NCI-H2196 treated with DMSO at 0.1 percent for 48 hours (cell line): Measurements from ENCODE around the gene ZNF831.

Source experiments
- DNase-seq: peaks from one replicate; lab custom pipeline; 2025; ENCODE audit not compliant: unreplicated experiment; lab: John Stamatoyannopoulos, UW

Gene ZNF831

DNA sequence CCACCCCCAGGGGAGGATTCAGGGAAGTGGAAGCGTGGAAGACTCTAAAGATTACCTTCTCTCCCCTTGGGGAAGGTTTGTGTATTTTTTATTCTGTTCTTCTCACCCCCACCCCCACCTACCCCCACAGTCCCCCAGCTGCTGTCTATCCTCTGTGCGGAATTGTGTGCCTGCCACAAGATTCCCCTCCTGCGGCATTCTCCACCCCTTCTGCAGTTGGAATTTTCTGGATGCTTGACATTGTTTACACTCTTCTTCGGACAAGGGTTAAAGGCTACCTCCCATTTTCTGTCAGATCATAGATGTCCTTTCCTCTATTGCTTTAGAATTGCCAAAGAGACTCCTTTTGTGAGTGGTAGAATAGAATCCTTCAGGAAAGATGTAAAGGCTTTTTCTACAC lies 76.4 kb downstream of the ZNF831 start:
- no peak for DNase-seq

DNA sequence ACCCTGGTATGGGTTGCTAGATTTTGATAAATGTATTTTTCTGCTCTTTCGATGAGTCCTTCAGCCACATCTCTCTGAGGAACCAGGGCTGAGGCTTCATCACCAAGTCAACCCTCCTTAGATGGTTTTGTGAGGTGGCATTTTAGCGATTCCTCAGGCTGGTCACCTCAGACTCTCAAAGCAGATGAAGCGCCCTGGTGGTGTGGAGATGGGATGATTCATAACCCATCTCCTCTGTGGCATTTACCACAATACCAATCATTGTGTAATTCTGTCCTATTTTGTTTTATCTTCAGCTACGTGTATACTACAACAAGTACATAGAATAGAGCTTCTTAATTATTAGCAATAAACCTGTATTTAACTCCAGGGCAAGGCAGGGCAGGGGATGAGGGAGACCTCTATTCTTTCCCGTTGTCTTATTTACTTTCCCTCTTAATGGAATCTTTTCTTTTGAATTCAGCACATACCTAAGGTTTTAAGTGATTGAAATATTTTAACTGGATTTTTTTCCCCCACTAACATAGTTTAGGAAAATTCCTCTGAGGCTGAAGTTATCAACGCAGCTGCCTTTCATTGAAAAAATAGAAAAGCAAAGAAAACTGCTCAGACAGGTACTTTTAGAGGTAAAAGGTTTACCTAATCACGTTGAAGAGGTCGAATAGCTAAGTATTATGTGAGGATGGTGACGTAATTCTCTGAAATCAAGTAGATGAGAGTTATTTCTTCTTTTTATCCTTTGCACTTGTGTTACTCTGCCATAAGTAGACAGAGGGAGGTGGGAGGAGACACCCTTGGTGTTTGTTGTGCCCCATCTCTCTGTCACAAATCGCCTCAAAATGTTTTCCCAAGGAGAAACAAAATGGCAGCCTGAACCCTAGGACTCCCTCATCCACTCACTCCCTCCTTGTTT lies 79.3 kb downstream of the ZNF831 start:
- no peak for DNase-seq

DNA sequence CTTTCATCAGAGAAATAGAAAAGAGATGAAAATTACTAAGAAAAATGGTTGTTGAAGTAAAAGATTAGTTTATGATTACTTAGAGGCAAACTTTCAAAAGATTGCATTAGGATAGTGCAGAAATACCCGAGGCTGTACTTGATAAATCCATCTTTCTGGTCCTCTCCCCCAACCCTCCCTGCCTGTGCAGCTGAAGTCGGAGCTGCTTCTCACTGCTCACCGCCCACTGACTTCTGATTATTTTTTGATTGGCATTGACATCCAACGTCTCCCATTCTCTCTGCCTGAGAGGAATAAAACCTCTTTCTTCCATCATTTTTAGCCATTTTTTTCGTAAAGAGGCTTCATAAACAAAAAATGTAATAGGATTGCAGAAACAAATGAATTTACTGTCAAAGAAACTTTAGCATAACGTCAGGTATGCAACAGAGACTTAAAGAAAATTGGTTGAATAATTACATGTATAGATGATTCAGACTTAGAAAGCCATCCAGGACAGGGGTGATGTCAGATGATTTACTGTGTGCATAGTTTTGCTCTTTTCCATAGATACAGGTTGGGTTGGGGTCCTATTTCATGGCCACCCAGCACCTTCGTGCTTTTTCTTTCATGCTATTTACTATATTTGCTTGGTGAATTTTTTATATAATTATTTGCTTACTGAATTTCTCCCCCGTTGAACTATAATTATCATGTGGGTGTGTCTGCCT lies 83.2 kb downstream of the ZNF831 start:
- no peak for DNase-seq

DNA sequence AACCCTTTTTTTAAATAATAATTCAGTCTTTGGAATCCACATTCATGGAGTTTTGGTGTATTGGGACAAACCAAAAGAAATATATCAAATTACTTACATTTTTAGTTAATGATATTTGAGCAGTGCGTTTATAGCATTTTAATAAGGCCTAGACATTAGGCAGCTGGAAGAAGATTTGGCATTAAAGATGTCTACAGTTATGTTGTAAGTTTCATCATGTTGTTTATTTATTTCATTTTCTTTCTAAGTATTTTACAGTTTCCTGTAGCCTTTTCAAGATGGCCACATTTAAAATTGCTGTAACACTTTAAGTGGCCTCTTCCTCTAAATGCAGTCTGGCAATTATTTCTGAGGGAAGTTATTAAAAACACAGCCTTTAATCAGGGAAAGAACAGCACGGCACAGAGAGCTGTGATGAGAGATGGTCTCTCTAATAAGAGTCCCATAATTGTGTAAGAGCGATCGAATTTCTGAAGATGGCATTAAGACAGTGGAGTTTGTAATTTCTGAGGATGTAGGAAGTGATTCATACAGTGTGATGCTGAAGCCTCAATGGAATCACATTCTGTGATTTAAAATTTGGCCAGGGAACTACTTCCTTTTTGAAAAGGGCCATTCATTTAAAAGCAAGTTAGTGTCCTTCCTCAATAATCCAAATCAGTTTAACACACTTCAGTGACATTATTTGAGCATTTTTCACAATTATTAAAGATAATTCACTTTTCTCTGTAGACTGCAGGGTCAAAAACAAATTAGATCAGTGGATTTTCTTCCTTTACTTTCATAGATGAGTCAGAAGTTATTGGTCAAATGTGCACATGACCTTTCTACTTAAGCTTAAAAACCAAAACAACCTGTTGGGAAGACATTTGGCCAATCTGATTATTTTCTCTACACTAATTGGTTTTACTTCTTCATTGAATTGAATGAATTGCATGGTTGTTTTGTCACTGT lies 84.4 kb downstream of the ZNF831 start:
- DNase-seq = no peak

DNA sequence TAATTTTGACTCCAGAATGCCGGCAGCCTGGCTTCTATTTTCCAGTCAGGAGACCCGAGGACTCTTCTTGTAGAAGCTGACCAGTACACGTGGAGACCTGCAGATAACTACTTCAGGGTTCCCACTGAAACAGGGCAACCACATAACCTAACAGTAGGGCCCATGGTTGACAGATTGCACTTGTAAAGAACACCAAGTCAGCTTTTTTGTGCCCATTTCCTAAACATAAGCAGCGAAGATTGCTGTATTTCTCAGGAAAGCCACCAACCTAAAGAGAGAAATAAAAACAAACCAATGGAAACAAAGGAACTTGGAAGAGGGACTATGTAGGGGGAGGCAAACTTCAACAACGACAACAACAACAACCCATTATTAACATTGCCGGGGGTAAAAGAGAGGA lies 86.7 kb downstream of the ZNF831 start:
- no peak for DNase-seq

DNA sequence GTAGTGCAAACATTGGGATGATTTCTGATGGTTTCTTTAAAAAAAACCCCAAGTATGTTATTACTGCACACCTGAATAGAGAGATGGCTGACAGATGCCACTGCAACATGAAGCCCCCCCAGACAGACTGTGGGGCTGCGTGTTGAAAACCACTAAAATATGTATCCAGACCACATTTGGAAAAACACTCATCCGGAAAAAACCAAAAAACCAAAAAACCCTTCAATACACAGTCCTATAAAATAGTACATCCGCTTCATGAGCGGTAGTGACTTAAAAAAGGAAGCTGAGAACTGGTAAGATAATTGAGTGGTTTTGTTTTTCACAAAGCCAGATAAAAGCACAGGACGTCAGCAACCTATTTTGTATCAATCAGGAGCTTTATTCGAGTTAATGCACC lies 89.7 kb downstream of the ZNF831 start:
- DNase-seq = no peak

DNA sequence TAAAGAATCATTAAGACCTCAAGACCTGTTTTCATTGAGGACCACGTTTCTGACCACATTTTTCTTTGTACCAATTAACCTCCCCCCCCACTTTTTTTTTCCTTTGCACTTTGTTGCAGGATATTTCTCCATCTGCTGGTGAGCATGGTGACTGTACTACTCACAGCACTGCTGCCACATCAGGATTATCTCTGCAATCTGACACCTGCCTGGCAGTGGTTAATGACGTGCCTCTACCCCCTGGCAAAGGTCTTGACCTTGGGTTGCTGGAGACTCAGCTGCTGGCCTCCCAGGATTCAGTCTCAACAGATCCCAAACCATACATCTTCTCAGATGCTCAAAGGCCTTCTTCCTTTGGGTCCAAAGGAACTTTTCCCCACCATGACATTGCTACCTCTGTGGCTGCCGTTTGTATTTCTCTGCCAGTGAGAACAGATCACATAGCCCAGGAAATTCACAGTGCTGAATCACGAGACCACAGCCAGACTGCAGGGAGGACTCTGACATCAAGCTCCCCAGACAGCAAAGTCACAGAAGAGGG lies 90.2 kb downstream of the ZNF831 start:
- no peak for DNase-seq

DNA sequence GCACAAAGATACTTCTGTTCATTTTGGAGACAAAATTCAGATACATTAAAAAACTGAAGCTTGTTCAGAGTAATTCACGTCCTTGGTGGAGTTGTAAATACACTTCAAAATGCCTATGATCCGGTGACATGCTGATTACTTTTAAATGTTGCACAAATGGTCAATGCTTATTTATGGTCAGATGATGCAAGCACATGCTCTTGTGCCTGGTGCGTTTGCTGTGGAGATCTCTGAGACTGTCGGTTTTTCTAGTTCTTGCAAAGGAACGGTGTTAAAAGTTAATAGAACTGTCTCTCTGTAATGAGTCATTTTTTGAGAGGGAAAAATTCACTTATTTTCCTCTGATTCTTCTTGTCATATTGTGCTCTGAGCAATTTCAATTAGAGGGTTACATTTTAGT lies 91.6 kb downstream of the ZNF831 start:
- DNase-seq = no peak

DNA sequence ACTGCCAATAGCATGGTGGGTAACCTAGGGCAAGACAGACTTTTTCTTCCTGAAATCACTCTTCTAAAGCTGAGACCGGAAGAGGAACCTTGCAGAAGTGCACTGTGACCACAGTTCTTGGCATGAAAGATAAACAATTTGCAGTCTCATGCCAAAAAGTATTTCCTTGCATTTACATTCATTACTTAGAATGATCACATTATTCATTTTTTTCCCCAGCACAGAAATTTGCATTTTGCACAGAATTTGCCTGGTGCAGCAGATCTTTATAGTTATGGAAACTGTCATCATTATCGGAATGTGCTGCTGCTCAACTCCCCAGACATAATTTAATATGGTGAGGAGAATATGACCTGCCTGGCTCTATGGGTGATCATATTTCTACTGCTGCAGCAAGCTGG lies 94.6 kb downstream of the ZNF831 start:
- no peak for DNase-seq

DNA sequence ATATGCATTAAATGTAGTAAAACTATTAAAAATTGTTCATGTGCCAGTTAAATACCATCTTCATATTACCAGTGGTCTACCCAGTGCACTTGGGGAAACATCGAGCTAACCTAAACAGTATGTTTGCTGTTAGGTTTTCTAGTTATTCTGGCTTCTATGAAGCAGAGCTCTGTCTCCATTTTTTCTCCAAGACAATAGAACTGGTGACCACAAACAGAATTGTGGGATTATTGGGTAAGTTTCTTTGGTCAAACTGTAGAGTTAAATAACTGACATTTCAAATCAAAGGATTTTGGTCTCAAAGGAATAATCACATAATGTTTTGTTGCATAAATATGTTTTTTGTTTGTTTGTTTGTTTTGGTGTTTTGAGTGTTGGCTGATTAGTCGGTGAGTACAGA lies 96.3 kb downstream of the ZNF831 start:
- no peak for DNase-seq

DNA sequence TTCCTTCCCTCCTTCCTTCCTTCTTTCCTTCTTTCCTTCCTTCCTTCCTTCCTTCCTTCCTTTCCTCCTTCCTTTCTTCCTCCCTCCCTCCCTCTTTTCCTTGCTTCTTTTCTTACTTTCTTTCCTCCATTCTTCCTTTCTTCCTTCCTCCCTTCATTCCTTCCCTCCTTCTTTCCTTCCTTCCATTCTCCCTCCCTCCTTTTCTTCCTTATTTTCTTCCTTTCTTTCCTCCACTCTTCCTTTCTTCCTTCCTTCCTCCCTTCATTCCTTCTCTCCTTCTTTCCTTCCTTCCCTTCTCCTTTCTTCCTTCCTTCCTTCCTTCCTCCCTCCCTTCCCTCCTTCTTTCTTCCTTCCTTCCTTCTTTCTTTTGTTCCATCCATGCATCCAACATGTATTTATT lies 101.7 kb downstream of the ZNF831 start:
- DNase-seq = no peak

DNA sequence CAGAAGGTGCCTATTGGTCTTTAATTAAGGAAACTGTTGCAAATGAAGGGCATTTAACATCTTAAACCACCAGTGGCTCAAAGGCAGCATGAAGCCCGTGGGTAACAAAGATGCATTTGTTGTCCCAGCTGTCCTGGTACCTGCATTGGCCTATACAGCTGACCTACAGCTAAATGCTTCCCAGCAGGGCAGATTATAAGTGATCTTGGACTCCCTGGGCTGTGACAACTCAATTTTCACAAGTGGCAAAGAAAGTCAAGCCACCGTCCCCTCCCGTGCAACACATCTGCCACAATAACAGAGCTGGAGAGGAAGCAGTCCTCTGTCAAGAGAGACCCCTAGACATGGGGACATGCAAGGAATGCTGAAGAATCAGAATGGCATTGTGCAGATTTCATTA lies 105.2 kb downstream of the ZNF831 start:
- no peak for DNase-seq

DNA sequence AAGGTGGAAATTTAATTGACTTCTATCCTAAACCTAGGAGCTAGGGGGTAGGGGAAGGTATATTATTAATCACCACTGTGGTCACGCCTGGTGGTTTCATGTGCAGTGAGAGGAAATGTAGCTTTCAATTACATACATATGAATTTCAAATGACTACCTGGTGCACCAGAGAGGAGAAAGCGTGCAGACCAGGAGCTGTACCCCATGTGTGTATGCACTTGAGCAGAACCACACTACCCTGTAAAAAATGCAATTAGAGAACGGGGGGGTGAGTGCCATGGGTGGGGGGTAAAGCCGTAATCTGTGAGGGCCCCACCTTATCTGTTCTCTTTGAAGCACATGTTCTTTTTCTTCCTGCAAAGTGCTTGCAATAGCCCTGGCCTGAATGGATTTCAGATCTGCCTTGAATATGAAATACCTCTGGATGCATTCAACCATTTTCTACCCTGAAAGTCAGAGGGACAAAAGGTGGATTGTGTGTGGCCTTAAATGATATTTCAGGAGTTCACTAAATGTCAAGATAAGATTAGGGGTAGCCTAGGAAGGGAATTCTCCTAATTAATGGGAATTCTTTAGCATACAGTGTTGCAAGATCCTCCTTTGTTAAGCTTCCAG lies 105.9 kb downstream of the ZNF831 start:
- no peak for DNase-seq

DNA sequence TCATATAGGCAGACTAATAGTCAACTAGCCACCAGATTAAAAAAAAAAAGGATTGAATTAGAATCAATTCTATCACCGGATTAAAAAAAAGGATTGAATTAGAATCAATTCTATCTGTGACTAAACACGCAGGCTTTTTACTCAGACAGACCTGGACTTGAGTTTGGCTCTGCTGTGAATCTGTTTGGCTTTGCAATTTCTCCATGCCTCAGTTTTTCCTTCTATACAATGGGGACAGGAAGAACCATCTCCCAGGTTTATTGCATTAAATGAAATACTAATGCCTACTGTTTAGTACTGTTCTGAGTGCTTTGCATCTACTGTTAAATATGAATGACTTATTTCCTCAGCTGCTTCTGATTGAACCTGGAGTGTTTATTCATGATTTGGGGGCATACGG lies 106.8 kb downstream of the ZNF831 start:
- no peak for DNase-seq

DNA sequence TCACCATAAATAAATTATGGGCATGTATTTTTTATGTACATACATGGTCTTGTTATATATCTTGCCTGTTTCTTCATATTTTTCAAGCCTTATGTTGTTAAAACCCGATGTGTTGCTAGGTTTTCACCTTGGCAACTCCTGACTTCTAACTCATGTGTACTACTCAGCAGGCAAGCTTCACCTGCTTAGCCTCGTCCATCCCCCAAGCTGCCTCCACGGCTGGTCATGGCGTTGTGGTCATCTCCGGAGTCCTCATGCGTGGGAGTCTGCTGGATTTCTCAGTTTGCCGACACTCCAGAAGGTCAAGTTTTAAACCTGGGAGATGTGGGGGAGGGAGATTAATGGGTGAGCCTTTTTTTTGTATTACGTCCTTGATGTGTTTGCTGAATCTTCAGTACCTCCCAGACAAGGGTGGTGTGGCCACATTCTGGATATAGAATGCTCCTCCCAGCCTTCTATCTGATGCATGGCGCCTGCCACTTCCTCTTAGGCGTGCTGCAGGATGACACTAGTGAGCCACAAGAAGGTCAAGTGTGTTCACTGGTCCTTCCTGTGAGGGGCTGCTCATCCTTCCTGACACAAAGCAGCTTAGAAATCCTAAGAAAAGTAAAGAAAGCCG lies 110.2 kb downstream of the ZNF831 start:
- no peak for DNase-seq

DNA sequence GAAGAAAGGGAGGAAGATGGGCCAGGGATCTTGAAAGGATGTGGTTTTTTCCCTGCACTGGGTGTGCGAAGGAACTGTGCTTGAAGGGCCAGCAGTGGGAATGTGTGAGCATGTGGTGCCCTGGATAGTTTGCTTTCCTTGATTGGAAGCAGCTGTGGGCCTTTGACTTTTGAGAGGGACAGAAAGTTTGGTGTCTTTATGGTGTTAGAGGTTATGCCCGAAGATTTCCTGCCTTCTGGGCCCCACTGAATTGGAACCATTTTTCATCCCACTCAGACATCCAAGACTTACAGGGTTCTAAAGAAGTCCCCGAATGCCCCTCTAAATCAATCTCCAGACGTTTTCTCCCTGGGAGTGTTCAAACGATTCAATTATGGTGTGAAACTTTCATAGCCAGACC lies 113.3 kb downstream of the ZNF831 start:
- DNase-seq = no peak

DNA sequence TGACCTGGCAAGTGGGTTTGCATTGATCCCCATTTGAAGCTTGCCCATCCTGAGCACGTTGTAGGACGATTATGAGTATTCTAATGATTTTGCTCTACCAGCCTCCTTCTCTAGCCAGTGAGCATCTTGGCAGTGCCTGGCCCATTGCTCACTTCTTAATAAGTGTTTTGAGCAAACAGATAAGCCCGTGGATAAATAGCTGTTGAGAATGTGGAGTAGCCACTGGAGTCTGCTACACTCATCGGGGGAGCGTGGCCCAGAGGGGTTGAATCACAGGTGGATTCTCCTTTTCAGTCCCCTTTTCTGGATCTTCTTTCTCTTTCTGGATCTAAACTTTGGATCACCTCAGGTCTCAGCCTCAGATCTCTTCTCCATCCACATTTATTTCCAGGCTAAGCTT lies 120.8 kb downstream of the ZNF831 start:
- no peak for DNase-seq

DNA sequence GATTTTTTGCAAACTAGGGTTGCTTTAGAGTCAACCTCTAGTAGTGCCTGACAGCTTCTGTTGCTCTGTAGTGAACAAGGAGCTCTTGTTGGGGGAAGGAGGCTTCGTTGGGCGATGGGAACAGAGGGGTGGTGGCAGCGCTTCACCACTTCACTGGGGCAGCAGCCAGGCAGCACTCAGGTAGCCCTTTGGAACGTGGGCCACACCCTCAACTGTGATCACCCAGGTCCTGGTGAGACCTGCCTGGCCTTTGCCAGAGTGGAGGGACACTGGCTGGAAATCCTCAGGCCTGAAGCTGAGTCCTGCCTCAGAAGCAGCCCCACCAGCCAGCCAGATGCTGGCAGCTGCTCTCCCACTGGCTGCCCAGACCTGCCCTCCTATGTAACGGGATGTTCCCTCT lies 126.4 kb downstream of the ZNF831 start:
- DNase-seq = no peak

DNA sequence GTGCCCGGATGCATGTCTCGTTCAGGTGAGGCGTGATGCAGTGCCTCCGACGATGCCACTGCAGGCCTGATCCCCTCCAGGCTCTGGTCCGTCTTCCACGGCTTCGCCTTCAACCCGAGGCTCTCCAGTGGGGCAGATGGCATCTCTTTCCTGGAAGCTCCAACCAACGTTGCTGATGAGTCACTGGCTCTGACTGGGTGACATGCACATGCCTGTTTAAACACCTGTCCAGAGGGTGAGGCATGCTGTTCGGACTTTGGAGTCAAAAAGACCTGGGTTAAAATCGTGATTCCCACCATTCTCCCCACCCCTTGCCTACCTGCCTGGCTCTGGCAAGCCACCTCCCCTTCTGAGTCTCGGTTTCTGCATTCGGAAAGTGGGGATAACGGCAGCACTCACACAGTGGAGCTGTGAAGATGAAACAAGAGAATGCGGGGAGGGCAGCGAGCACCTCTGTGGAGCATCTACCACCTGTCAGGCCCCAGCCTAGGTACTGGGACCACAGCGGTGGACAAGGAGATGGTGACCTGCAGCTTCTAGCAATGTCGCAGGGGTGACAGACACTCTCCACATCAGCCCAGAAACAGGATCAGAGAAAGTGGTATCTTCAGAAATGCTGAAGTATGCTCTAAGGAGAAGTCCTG lies 128.2 kb downstream of the ZNF831 start:
- no peak for DNase-seq

DNA sequence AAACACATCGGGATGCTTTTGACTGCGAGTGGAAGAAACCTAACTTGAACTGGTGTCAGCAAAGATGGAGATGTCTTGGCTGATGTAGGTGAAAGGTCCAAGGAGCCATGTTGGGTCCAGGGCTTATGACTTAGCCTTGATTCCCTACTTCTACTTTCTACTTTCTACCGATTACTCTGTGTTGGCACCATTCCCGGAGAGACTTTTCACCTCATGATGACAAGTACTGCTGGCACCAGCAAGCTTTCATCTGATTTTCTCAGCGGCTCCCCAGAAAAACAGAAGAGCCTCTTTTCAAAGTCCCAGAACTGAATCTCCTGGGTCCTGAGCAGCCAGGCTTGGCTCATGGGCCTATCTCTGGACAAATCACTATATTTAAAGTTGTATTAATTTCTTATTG lies 131.9 kb downstream of the ZNF831 start:
- no peak for DNase-seq
